NCI-H446 treated with DMSO at 0.1 percent for 48 hours (cell line): ENCODE data around the gene SMIM33.
"Not testable (repeated sequence)": the region's sequence is repeated elsewhere in the genome, so short reads cannot be mapped to it uniquely, and the experiment has no call there.

Source experiments
- DNase-seq: peaks from one replicate; lab custom pipeline; 2025; lab: John Stamatoyannopoulos, UW

SMIM33 gene

GRCh38 chr5:139457241-139457640 is 13.6 kb upstream of the SMIM33 start:
- no peak for DNase-seq

- no peak for DNase-seq
Measured at GRCh38 chr5:139457653-139458306, 13.0 kb upstream of the SMIM33 start.

- DNase-seq: no peak
Measured at GRCh38 chr5:139458580-139459407, 12.0 kb upstream of the SMIM33 start.

DNA sequence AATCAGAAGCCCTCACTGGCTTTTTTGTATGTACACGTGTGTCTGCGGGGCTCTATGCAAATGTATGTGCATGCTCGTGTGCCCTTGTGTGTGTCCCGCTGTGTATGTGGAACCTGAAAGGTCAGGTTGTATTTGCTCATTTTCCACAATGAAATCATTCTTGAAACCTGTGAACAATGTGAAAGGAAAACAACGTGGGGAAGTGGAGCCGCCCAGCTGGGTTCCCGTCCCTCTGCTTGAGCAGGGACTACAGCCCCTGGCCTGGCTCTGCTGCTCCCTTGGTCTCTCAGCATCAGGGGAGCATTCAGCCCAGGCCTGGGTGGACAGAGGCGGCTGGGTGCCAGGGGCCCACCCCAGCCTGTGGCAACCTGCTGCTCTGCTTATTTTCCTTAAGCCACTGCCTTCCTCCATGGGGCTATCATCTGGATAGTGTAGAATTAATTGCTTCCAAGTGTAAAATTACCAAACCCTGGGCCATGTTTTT is 11.3 kb upstream of the SMIM33 start:
- DNase-seq: no peak

DNA sequence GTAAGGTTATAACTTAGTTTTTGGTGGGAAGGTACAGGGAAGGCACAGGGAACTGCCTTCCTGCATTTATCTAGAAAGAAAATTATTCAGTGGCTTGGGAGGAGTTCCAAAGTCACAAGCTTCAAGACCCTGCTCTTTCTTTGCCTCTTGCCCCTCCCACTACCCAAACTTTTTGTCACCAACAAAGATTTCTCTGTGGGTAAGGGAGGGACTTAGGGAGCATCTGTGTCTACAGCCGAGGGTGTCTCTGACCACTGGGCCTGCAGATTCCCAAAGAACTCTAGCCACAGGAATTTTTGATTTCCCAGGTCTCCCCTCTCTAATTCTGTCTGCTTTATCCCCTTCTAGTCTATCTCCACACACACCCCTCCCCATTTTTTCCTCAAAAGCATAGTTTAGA is 10.3 kb upstream of the SMIM33 start:
- no peak for DNase-seq

DNA sequence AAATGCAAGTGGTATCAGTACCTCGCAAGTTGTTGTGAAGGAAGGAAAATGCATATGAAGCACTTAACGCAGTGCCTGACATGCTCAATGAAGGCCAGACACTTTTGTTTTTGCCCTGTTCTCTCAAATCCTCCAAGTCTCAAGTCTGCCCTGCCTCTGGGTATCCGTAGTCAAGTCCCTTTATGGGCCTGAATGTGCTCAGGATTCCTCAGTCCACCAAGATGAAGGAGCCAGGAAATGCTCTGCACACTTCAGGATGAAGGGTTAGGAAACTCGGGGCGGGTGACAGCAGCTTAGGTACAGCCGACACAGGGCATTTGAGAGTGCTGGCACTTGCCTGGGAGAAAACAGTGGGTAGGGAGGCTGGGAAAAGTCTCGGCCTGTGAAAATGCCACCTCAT is 9.6 kb upstream of the SMIM33 start:
- DNase-seq: no peak

- no peak for DNase-seq
Measured at GRCh38 chr5:139461698-139462097, 9.1 kb upstream of the SMIM33 start.

- no peak for DNase-seq
Measured at GRCh38 chr5:139462586-139463276, 8.1 kb upstream of the SMIM33 start, which contains the start of gene ECSCR. TSS of gene ECSCR (minus strand) at chr5:139462743. CDS start at chr5:139462670, 73 bp downstream.

GRCh38 chr5:139468421-139468931 is 2.3 kb upstream of the SMIM33 start:
- DNase-seq: no peak

GRCh38 chr5:139472386-139473030 is 1.7 kb downstream of the SMIM33 start:
- DNase-seq: no peak

GRCh38 chr5:139473105-139473504 is 2.3 kb downstream of the SMIM33 start:
- no peak for DNase-seq

DNA sequence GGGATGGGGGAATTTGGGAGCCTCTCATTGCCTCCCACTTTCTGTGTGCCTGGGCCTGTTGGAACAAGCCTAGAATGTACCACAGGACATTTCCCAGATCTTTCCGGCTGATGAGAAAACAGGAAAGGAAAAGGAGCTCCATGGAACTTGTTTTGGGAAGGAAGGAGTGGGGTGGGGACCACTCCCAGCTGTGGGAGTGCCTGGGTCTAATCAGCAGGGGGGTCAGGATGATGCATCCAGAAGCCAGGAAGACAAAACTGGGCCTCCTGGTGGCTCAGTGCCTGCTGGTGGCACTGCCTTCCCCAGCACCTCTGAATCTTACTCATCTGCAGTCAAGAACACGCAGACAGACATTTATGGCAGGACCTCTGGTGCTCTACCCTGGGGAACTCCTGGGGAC is 2.8 kb downstream of the SMIM33 start:
- DNase-seq: no peak

- DNase-seq: no peak
Measured at GRCh38 chr5:139474890-139475791, 4.3 kb downstream of the SMIM33 start.

DNA sequence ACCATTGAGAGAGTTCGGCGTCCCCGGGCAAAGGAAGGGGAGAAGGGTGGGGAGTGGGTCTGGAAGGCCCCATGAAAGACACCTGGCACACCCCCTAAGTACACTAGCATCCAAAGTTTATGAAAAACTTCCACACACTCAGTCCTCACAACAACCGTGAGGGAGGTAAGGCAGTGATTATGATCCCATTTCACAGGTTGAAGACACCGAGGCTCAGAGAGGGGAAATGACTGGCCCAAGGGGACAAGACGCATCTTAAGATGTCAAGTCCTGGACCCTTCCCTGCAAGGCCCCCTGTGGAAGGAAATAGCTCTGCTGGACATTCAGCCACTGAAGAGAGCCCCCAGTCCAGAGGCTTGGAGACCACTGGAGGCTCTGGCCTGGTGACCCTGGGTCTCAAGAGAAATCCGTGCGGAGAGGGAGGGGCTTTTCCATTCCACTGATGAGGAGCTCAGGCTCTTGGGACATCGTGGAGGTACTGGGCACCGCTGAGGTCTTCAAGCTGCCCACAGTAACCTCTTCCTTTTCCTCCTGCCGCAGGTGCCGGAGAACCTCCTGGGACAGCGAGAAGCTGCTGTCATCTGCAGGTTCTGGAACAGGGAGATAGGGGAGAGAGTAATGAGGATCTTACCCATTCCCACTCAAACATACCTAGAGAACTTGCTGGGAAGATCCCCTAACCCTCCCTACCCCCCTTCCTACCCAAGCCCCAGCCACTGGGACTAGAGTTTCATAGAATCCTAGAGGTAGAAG is 5.2 kb downstream of the SMIM33 start:
- DNase-seq: no peak

DNA sequence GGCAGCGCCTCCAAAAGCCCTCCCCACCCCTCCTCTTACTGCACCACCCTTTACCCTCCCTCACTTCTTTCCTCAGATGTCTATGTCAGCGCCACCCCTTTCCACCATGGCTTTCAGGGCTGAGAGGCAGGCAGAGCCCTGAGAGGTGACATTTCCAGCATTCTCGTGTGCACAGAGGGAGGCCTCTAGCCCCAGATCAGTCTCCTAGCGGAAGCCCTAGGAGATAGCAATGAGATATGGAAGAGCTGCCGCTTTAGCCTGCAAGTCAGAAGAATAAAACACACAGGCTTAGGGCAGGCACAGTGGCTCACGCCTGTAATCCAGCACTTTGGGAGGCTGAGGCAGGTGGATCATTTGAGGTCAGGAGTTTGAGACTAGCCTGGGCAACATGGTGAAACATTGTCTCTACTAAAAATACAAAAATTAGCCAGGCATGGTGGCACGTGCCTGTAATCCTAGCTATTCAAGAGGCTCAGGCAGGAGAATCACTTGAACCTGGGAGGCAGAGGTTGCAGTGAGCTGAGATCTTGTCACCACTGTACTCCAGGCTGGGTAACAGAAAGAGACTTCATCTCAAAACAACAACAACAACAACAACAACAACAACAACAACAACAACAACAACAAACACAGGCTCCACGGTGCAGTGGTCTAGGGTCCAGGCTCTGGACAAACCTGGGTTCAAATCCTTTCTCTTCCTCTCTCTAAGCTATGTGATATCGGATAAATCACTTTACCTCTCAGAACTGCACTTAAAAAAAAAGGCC is 8.0 kb downstream of the SMIM33 start:
- not testable (repeated sequence) for DNase-seq

GRCh38 chr5:139479729-139480128 is 8.9 kb downstream of the SMIM33 start:
- DNase-seq: not testable (repeated sequence)

DNA sequence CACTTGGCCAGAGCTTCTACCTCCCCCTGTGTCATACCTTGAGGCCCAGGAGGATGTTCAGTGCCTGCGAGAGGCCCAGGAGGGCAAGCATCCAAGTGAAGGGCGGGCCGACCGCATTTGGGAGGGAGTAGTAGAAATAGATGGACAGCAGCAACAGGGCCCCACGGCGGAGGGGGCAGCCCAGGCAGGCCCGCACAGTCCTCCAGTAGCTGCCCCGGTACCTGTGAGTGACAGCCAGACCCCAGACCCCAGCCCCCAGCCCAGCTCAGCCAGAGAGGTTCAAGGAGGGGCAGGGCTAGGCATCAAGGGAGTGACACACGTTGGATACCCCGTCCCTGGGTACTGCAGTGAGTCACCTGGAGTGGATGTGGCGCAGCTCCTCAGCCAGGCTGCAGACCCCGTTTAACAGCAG is 10.3 kb downstream of the SMIM33 start:
- DNase-seq: no peak

GRCh38 chr5:139481580-139482049 is 10.8 kb downstream of the SMIM33 start:
- DNase-seq: no peak
